NK-92 (cell line): ENCODE measurements around the gene PARP12.

ENCODE experiments used
- DNase-seq: peaks from one replicate; lab custom pipeline; 2025; ENCODE audit not compliant: unreplicated experiment; lab: John Stamatoyannopoulos, UW

The PARP12 gene

DNA sequence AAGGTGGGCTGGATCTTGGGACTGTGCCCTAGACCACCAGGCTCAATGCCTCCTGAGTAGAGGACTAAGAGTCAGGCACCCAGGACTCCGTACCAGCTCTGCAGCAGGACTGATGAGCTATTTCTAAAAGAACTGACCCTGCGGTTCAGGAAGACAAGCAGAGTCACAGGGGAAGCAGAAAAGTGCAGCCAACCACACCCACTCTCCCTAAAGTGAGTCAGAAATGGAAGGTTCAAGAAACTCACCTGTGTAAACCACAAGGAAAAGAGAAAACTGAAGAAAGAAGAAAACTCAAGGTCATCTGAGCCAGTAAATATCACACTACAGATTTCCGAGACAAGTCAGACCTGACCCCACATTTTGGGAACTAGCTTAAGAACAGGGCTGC, 2.5 kb downstream of the PARP12 start:
- no peak for DNase-seq

DNA sequence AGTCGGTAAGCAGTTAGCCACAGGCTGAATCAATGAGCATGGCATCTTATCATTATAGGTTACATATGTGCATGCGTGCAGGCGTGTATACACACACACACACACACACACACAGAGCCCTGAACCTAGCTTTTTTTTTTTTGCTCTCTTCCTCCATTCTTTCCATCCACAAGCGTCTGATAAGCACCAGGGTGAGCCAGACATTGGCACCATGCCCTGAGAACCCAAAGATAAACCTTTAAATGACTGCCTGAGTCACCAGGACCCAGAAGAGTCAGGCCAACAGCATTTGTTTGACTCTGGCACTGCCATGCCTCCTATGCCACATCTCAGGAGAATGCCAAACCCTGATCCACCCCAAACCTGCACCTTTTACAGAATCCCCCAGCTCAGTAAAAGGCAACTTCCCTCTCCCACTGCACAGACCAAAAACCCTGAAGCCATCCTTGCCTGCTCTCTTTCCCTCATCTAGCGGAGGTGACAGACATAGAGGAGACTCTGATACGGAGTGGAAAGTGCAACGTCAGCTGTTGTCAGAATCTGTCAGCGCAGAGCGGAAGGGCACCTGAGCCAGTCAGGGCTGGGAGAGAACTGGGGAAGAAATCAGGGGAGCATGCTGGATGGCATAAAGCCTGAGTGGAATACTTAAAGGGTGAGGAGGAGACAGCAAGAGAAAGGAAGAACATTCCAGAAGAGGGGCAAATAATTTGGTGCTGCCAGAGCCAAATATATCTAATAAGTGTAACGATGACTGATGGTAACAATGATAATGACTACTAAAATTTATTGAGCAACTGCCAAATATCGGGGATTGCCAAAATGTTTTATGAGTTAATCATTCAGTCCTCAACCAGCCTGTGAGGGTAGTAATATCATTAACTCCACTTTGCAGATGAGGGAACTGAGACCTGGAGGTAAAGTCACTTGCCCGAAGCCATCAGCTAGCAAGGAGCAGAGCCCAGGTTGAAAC, 3.2 kb downstream of the PARP12 start:
- DNase-seq: no peak

DNA sequence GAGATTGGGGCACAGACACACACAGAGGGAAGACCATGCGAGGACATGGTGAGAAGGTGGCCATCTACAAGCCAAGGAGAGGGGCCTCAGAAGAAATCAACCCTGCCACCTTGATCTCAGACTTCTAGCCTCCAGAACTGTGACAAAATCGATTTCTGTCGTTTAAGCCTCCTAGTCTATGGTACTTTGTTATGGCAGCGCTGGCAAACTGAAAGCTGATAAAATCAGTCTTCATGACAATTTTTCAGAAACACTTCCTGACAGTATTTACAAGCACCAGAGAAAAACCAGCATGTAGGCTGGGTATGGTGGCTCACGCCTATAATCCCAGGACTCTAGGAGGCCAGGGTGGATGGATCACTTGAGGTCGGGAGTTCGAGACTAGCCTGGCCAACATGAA, 4.2 kb downstream of the PARP12 start:
- DNase-seq: no peak

DNA sequence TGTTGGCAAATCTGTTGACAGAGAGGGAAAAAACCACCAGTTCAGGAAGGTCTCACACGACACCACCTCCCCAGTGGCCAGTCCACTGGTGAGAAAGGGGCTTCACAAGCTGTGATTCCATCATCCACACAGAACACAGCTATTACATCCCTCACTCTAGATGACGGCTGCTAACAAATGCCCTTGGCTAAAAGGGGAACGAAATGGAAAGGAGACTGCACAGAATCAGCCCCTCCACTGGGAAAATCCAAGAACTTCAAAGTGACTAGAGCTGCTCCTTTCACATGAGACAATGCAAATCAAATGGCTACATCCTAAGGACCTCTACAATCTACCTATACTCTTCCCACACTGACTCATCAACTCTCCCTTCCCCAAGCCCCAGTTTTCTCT, 5.6 kb downstream of the PARP12 start:
- no peak for DNase-seq

DNA sequence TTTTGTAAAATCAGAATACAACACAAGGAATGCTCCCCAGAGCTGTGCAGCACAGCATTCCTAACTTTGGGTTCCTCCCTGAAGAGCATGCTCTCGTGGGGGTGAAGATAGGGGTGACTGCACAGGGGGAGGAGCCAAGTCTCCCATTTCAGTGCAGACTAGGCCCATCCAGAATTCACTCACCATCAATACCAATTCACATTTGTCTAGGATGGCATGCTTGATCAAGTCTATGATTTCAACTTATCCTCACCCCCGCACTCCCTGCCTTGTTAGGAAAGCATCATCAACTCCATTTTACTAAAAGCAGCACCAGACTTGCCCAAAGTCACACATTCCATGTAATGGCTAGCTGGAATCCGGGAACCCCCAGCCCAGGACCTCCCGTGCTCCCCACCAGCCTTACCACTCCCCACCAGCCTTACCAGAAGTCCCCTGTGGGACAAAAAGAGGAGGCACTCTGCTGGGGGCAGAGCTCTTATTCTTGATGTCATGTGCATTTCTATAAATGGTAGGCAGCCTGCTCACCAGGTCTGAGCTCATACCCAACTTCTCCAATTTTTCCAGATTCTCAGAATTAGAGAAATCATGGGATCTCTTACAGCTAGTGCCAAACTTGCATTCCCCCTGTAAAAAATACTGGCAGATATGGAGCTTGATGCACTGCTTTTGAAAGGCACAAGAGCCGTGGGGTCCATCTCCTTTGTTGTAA, 6.2 kb downstream of the PARP12 start:
- no peak for DNase-seq

DNA sequence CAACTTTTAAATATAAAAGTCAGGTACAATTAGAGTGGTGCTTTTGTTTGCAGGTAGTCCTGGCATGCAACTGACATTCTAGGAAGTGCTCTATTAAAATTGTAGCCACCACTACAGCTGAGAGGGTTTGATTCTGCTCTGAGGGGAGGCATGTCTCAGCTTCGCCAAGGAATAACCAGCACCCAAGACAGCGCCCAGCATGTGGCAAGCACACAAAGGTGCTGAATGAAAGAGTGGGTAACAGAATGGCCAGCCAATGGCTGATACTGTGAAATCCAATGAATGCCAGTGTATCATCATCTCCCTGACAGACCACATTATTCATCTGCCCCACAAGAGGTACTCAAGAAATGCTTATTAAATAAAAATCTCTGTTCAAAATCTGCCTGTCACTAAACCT, 6.9 kb downstream of the PARP12 start:
- DNase-seq: no peak

DNA sequence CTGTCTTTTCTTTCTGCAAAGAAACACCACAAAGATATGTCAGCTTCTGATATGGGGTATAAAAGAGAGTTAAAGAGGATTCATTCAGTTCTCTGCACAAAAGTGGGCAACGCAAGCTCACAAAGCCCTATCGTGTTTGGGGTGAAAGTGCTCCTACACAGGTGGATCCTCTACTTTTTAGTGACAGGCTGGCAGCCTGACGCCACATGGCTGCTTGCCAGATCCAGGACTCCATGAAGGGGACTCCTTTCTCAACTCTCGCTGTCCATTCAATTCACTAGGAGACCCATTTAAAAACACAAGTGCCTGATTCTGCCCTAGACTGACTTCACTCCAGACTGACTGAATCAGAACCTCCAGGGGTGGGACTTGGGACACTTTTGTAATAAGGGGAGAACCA, 8.0 kb downstream of the PARP12 start:
- DNase-seq: no peak

DNA sequence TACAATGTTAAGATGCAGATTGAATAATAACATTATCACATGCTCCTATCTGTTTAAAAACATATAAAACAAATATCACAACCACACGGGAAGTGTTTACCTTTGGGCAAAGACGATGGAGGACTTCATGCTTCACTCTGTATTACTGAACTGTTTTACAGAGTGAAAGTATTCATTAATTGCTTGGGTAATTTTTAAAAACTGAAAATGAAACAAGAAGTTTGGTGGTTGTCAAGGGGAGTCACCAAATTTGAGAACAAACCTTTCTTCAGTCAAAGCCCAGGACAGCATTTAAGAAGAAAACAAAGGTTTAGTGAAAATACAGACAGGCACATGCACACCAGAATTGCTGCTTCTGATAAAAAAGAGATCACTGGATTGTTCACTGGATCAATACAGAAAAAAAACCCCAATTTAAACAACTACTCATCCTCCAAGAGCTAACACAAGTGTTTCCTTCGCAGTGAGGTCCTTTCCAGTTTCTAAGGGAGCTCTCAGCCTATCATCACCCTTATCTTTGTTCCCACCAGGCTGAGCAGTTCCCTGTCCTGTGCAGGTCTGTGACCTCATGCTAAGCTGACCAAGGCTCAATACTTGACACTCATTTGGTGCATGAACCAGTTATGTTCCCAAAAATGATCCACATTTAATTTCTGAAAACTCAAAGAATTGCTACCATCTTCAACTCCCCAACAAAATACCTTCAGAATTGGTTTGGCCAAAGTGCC, 8.8 kb downstream of the PARP12 start:
- no peak for DNase-seq

DNA sequence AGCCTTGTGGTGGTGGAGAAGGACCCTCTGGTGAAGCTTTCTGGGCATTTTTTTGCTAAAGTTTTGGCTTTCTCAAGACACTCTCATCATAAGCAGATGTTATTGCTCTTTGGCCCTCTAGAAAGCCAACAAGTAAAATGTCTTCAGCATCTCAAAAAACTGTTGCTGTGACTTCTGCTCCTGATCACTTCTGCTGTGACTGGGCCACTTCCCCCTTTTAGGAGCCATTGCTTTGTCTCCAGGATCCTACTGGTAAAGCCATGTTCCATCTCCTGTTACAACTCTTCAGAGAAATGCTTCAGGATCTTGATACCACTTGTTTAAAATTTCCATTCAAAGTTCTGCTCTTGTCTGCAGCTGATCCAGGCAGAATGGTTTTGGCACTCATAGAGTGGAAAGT, 10.9 kb downstream of the PARP12 start:
- DNase-seq: no peak

DNA sequence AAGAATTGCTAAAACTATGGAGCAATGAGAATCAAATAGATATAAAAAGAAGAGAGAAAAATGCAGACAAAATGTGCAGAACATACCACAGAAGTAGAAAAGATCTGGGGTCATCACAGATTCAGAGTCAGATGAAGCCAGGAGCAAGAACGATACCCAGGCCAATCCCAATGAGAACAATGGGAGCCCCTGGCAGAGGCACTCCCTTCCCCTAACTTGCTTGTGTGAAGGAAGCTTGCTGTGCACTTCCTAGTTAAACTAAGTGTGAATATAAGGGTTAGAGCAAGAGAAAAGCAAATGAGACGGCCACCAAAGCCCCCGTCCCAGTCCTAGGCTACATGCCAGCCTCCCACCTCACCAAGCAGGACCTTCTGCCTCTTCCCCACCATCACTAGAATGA, 12.7 kb downstream of the PARP12 start:
- DNase-seq: no peak

DNA sequence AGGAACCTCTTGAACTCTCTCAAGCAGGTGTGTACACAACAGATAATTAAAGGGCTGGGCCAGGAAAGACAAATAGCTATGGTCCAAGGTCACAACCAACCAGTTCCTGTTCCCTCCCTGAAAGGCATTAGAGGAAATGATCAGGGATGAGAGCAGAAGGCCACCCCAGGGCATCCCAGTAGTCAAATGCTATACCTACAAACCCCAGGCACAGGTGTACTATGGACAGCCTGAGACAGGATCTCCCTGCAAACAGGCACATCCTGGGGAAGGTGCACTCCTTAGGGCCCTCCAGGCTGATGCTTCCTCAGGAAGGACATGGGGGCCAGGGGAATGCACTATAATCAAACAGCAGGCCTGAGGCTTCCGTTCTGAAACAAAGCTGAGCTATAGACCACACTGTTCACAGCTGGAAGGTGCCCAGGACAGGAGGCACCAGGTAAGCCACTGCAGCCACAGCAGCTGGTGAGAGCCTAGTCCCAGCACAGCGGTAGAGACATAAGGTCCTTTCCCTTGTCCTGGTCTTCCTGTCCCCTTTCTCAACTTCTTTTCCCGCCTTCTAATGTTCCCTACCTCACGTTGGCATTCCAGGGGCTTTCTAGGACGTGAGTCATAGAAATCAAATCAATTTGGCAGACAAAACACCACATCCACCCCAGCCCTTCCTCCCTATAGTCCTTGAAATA, 13.3 kb downstream of the PARP12 start:
- no peak for DNase-seq

DNA sequence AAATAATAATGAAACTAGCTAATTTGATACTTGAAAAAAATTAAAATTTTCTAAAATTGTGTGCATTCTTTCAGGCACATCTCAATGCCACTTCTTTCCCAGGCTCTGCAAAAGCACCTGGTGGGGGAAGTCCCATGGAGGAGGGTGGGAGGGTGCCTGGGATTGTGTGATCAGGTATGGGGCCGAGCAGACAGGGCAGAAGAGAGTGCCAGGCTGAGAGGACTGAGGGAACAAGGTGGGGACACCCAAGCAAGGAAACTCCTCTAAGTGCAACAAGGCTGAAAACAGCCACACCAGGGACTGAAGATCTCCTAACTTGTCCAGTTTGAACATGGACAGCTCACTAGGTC, 13.8 kb downstream of the PARP12 start:
- no peak for DNase-seq

DNA sequence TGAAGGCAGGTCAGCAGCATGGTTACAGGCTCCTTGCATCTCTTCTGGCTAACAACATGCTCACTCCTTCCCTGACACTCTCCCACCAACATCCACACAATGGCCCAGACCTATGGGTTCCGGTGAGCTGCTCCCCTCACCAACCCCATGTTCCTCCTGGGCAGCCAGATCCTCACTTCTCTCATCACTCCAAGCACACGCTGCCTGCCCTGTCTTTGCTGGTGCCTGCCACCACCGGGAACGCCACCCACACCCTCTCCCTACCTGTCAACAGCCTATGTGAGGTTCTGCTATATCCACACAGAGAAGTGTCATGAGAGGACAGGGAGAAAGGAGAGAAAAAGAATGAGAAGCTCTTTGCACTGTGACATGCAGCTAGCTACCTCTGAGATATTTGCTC, 14.6 kb downstream of the PARP12 start:
- no peak for DNase-seq

DNA sequence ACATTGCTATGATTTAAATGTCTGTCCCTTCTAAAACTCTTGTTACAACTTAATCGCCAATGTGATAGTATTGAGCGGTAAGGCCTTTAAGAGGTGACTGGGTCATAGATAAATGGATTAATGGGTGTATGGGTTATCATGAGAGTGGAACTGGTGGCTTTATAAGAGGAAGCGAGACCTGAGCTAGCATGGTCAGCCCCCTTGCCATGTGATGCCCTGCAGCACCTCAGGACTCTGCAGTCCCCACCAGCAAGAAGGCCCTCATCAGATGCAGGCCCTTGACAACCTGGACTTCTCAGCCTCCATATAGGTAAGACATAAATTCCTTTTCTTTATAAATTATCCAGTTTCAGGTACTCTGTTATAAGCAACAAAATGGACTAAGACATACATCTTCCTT, 15.6 kb downstream of the PARP12 start:
- DNase-seq: no peak

DNA sequence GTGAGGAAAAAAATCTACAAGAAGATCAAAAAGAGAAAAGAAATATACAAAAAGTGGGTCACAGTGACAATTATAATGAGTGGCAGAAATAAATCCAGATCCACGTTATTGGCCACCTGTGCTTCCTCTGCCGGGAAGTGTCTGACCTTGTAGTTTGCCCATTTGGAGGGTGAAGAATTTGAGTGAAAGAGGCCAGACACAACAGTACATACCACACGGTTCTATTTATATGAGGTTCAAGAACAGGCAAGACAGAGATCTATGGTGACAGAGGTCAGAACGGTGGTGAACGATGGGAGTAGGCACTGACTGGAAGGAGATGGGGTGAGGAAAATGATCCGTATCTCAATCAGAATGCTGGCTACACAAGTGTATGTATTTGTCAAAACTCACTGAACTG, 17.1 kb downstream of the PARP12 start:
- no peak for DNase-seq

DNA sequence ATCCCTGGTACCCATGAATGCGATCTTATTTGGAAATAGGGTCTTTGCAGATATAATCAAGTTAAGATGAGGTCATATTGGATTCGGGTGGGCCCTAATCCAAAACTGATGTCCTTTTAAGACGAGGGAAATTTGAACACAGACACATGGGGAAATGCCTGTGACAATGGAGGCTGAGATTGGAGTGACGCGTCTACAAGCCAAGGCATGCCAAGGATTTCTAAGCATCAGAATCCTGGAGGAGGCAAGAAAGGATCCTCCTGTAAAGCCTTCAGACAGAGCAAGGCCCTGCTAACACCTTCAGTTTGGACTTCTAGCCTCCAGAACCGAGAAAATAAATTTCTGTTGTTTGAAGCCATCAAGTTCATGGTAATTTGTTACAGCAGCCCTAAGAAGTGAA, 18.5 kb downstream of the PARP12 start:
- DNase-seq: no peak

DNA sequence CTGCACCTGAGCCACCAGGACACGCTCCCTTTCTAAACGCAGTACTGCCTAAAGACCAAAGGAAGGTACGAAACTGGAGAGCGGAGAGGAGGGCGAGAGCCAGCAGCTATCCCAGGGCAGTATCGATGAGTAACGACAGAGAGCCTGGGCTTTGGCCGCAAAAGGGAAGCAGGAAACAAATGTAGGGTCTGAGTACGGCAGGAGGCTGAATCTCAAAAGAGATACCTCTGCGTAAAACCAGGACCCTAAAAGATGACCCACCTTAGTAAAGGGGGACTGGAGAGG, 20.4 kb downstream of the PARP12 start:
- DNase-seq: no peak

DNA sequence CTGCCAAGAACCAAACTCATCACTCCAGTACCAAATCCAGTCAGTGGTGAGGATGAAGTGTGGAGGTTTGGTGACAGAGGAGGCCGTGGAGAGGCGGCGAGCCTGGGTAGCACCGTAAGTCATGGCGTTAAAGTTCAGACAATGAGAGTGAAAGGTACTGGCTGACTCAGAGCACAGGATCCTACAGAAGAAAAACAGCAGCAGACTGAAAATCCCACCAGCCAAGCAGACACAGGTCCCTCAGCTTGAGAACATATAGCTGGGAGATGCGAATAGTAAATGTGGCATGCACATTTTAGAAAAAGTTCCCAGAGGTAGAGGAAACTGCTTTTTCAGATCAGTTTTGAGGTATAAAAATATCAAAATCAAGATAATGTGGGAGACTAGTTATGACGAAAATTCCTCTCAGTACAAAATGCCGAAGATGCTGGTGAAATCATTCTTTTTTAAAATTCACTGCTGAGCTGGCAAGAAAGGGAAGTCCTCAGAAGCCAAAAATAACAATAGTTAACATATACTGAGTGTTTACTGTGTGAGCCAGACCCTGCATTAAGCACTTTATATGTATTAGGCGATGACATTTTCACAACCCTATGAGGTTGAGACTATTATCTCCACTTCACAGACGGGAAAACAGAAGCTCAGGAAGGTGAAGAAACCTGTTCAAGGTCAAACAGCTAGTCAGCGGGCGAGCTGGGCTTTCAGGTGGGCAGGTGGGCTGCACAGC, 20.9 kb downstream of the PARP12 start:
- no peak for DNase-seq

DNA sequence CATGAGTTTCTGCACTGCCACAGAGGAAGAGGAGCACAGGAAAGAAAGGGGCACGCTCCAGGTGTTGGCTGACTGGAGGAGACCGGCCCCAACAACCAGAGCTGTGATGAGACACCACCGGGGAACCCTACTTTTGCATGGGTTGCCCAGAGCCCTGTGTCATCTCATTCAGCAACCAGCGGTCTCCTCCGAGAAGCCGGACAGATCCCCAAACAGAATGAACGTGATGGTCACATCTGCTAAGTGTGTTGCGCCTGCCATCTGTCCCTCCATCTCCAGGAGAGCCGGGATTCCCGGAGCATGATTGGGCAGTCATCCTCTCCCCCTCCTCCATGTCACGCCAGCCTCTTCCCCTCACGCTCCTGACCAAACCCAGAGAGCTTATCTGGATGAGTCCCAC, 22.9 kb downstream of the PARP12 start:
- no peak for DNase-seq

DNA sequence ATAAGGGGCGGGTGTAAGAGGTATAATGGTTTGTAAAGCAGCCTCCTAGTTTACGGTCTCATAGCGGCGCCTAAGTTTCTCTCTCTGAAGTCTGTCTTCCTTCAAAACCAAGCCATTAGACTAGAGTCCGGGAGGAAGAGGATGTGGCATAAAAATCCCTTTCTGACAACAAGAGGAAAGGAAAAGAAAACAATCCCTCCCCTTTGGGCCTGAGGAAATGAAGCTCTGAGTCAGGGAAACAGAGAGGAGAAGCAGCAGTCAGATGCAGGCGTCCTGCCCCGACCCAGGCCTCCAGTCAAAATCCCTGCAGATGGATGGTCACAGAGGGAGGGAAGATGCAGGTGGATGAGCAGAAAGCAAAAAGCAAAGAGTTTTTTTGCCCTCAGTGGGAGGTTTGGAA, 23.7 kb downstream of the PARP12 start:
- no peak for DNase-seq
